ENCODE results near the gene PLXNA4. TPM values are rescaled to one million over a fixed set of nuclear protein-coding genes. Genes with fewer than 3 reads are reported as not detected.

The PLXNA4 gene
- total RNA-seq, 1 donor from 2014 or later = 3.5 TPM

GRCh38 chr7:132275416-132276233 is 300.6 kb downstream of the PLXNA4 start:
- TF ChIP-seq, protein P1, sequence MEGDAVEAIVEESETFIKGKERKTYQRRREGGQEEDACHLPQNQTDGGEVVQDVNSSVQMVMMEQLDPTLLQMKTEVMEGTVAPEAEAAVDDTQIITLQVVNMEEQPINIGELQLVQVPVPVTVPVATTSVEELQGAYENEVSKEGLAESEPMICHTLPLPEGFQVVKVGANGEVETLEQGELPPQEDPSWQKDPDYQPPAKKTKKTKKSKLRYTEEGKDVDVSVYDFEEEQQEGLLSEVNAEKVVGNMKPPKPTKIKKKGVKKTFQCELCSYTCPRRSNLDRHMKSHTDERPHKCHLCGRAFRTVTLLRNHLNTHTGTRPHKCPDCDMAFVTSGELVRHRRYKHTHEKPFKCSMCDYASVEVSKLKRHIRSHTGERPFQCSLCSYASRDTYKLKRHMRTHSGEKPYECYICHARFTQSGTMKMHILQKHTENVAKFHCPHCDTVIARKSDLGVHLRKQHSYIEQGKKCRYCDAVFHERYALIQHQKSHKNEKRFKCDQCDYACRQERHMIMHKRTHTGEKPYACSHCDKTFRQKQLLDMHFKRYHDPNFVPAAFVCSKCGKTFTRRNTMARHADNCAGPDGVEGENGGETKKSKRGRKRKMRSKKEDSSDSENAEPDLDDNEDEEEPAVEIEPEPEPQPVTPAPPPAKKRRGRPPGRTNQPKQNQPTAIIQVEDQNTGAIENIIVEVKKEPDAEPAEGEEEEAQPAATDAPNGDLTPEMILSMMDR (IDR thresholded peaks at IDR 0.05; ENCODE audit: unreplicated experiment) = no peak
- H3K4me1 Mint-ChIP-seq (ENCODE audit: unreplicated experiment) = no peaks in the 10 kb centered on the region
- DNase-seq (ENCODE audit: low spot score) = no peak
- no peaks in the 10 kb centered on the region for H3K9me3 Mint-ChIP-seq (ENCODE audit: unreplicated experiment)
- no peak overlapping the region for H3K4me3 Mint-ChIP-seq (ENCODE audit: unreplicated experiment)
- no peak overlapping the region for H3K27ac Mint-ChIP-seq (ENCODE audit: unreplicated experiment)
- H3K36me3 Mint-ChIP-seq (ENCODE audit: low read depth, unreplicated experiment) = no peaks in the 10 kb centered on the region
- no peaks in the 10 kb centered on the region for H3K27me3 Mint-ChIP-seq (ENCODE audit: unreplicated experiment)

DNA sequence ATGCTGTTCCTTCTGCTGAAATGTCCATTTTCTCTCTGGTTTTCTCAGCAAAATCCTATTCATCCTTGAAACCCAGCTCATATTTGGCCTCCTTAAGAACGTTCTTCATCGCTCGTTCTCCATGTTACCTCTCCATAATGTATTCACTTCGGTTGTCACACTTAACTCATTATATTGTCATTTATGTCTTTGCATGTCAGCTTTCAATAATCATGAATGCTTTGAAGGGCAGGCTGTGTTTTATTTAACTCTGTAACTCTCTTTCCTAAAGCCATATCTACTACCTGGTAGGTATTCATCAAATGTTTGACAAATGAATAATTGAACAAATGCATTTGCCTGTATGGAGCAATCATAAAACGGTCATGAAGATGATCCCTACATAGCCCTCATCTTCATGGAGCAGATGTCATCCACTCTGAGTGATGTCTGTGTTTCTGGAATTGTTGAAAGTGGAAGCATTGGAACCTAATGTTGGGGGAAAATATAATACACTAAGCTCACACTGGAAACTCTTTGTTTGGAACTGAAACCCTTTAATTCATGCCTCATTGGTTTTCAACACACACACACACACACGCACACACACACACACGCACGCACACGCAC is 303.4 kb downstream of the PLXNA4 start:
- Mint-ChIP-seq H3K36me3 (ENCODE audit: low read depth, unreplicated experiment) (no peaks in the 10 kb centered on the region), H3K9me3 (ENCODE audit: unreplicated experiment) (no peaks in the 10 kb centered on the region), H3K27ac (ENCODE audit: unreplicated experiment) (no peak overlapping the region)

DNA sequence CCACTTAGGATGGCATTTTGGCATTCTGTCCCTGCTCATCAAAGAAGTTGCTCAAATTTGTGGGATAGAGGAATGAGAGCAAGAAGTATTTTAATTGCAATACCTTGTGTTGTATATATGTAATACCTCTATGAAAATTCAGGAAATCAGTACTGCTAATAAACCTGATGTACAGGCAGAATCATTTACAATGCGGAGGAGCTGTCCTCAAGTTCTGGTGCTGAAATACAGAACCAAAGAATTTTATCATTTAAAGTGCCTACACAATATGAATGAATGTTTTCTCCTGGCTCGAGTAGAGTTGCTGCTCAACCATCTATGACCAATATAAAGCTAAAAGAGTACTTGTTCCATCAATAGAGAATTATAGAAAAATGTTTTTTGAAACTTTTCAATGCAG is 305.8 kb downstream of the PLXNA4 start:
- H3K4me3 Mint-ChIP-seq (ENCODE audit: unreplicated experiment) = no peak overlapping the region
- no peak overlapping the region for H3K27ac Mint-ChIP-seq (ENCODE audit: unreplicated experiment)
- no peaks in the 10 kb centered on the region for H3K27me3 Mint-ChIP-seq (ENCODE audit: unreplicated experiment)
- H3K4me1 Mint-ChIP-seq (ENCODE audit: unreplicated experiment) = no peaks in the 10 kb centered on the region
- TF ChIP-seq, protein P1 (IDR thresholded peaks at IDR 0.05; ENCODE audit: unreplicated experiment) = no peak
- no peak for DNase-seq (ENCODE audit: low spot score)
- H3K9me3 Mint-ChIP-seq (ENCODE audit: unreplicated experiment) = no peaks in the 10 kb centered on the region
- no peaks in the 10 kb centered on the region for H3K36me3 Mint-ChIP-seq (ENCODE audit: low read depth, unreplicated experiment)

More for the DNA sequence above, 303.4 kb downstream of the PLXNA4 start:
- TF ChIP-seq, protein P1 (IDR thresholded peaks at IDR 0.05; ENCODE audit: unreplicated experiment) = no peak
- H3K4me3 Mint-ChIP-seq (ENCODE audit: unreplicated experiment) = no peak overlapping the region
- no peaks in the 10 kb centered on the region for H3K27me3 Mint-ChIP-seq (ENCODE audit: unreplicated experiment)
- DNase-seq (ENCODE audit: low spot score) = no peak
- no peaks in the 10 kb centered on the region for H3K4me1 Mint-ChIP-seq (ENCODE audit: unreplicated experiment)

- Mint-ChIP-seq H3K27ac (ENCODE audit: unreplicated experiment) (no peak overlapping the region), H3K9me3 (ENCODE audit: unreplicated experiment) (no peaks in the 10 kb centered on the region), H3K27me3 (ENCODE audit: unreplicated experiment) (no peaks in the 10 kb centered on the region), H3K36me3 (ENCODE audit: low read depth, unreplicated experiment) (no peaks in the 10 kb centered on the region), H3K4me3 (ENCODE audit: unreplicated experiment) (no peak overlapping the region), H3K4me1 (ENCODE audit: unreplicated experiment) (no peaks in the 10 kb centered on the region)
- TF ChIP-seq, protein P1 (IDR thresholded peaks at IDR 0.05; ENCODE audit: unreplicated experiment) = no peak
- no peak for DNase-seq (ENCODE audit: low spot score)
Observed at GRCh38 chr7:132269718-132270117, 306.6 kb downstream of the PLXNA4 start.

DNA sequence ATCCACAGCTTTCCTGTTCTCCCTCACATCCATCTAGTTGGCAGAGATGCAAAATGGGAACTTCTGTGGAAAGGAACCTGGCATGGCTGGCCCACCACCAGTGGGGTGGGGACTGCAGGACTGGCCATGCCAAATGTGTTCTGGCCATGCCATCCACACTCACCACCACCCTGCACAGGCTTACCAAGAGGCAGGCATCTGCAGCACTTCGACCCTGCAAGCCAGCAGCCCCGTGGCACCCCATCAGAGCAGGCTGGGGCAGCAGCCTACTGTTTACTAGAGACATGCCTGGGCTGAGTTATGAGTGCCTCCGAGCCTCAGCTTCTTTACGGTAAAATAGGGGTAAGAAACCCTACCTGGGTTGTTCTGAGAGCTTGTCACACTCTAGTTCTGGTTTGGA is 313.1 kb downstream of the PLXNA4 start:
- no peaks in the 10 kb centered on the region for H3K27me3 Mint-ChIP-seq (ENCODE audit: unreplicated experiment)

More for the DNA sequence above, 313.1 kb downstream of the PLXNA4 start:
- DNase-seq (ENCODE audit: low spot score) = no peak
- H3K4me3 Mint-ChIP-seq (ENCODE audit: unreplicated experiment) = no peak overlapping the region
- TF ChIP-seq, protein P1 (IDR thresholded peaks at IDR 0.05; ENCODE audit: unreplicated experiment) = no peak
- H3K27ac Mint-ChIP-seq (ENCODE audit: unreplicated experiment) = no peak overlapping the region
- no peaks in the 10 kb centered on the region for H3K36me3 Mint-ChIP-seq (ENCODE audit: low read depth, unreplicated experiment)
- no peaks in the 10 kb centered on the region for H3K4me1 Mint-ChIP-seq (ENCODE audit: unreplicated experiment)
- no peaks in the 10 kb centered on the region for H3K9me3 Mint-ChIP-seq (ENCODE audit: unreplicated experiment)

All from endothelial cell (in vitro differentiated cells).